ENCODE measurements around the gene PAX7.
"Not testable (repeated sequence)": the region's sequence is repeated elsewhere in the genome, so short reads cannot be mapped to it uniquely, and the experiment has no call there.

Gene PAX7

GRCh38 chr1:18687273-18687672 is 56.6 kb downstream of the PAX7 start:
- Histone ChIP-seq H4K20me1 (ENCODE audit: insufficient read depth, low read length) (no peaks in the 10 kb centered on the region), H3K9me3 (ENCODE audit: low read length) (no peaks in the 10 kb centered on the region), H3K27ac (ENCODE audit: low read depth, low read length, poor library complexity, severe bottlenecking) (no peak overlapping the region), H3K4me2 (ENCODE audit: low read length) (no peak overlapping the region), H3K36me3 (ENCODE audit: insufficient read depth, low read length) (no peaks in the 10 kb centered on the region), H2AFZ (ENCODE audit: low read length) (no peak overlapping the region), H3F3A (ENCODE audit: insufficient read depth, low read length) (no peaks in the 10 kb centered on the region), H3K4me3 (ENCODE audit: low read depth, low read length, poor library complexity, severe bottlenecking) (no peak overlapping the region), H3K9me2 (ENCODE audit: low read depth, low read length) (no peaks in the 10 kb centered on the region), H3K27me3 (ENCODE audit: insufficient read depth, low read length) (0 out of 2 replicates have a peak, but pooled peaks cover 5% of the 10 kb centered on the region), H3K4me1 (ENCODE audit: insufficient read depth, low read length, severe bottlenecking) (no peaks in the 10 kb centered on the region), H3K79me2 (ENCODE audit: insufficient read depth, low read length) (no peaks in the 10 kb centered on the region), H3K9ac (ENCODE audit: low read length) (no peak overlapping the region)
- TF ChIP-seq EZH2 (IDR thresholded peaks at IDR 0.05; ENCODE audit: borderline replicate concordance, low read length) = no peak
- TF ChIP-seq, protein P1, sequence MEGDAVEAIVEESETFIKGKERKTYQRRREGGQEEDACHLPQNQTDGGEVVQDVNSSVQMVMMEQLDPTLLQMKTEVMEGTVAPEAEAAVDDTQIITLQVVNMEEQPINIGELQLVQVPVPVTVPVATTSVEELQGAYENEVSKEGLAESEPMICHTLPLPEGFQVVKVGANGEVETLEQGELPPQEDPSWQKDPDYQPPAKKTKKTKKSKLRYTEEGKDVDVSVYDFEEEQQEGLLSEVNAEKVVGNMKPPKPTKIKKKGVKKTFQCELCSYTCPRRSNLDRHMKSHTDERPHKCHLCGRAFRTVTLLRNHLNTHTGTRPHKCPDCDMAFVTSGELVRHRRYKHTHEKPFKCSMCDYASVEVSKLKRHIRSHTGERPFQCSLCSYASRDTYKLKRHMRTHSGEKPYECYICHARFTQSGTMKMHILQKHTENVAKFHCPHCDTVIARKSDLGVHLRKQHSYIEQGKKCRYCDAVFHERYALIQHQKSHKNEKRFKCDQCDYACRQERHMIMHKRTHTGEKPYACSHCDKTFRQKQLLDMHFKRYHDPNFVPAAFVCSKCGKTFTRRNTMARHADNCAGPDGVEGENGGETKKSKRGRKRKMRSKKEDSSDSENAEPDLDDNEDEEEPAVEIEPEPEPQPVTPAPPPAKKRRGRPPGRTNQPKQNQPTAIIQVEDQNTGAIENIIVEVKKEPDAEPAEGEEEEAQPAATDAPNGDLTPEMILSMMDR (IDR thresholded peaks at IDR 0.05; ENCODE audit: low read length) = no peak

DNA sequence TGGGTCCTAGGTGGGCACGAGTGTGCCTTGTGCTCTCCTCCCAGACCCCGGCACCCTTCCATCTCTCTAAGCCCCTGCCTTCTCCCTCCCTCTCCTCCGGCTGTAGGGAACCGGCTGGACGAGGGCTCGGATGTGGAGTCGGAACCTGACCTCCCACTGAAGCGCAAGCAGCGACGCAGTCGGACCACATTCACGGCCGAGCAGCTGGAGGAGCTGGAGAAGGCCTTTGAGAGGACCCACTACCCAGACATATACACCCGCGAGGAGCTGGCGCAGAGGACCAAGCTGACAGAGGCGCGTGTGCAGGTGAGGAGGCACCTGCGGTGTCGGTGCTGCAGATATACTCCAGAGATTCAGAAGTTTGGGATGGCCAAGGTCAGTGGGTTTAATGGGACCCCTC is 61.0 kb downstream of the PAX7 start:
- no peaks in the 10 kb centered on the region for H4K20me1 ChIP-seq (ENCODE audit: insufficient read depth, low read length)

GRCh38 chr1:18693256-18694098 is 62.8 kb downstream of the PAX7 start:
- Histone ChIP-seq H3K36me3 (ENCODE audit: insufficient read depth, low read length) (no peaks in the 10 kb centered on the region), H3F3A (ENCODE audit: insufficient read depth, low read length) (no peaks in the 10 kb centered on the region), H3K27ac (ENCODE audit: low read depth, low read length, poor library complexity, severe bottlenecking) (no peak overlapping the region), H3K4me2 (ENCODE audit: low read length) (no peak overlapping the region), H3K9me3 (ENCODE audit: low read length) (no peaks in the 10 kb centered on the region), H3K4me1 (ENCODE audit: insufficient read depth, low read length, severe bottlenecking) (no peaks in the 10 kb centered on the region), H3K9ac (ENCODE audit: low read length) (no peak overlapping the region), H4K20me1 (ENCODE audit: insufficient read depth, low read length) (no peaks in the 10 kb centered on the region), H3K27me3 (ENCODE audit: insufficient read depth, low read length) (no peaks in the 10 kb centered on the region), H3K79me2 (ENCODE audit: insufficient read depth, low read length) (no peaks in the 10 kb centered on the region), H3K9me2 (ENCODE audit: low read depth, low read length) (no peaks in the 10 kb centered on the region), H3K4me3 (ENCODE audit: low read depth, low read length, poor library complexity, severe bottlenecking) (no peak overlapping the region), H2AFZ (ENCODE audit: low read length) (no peak overlapping the region)
- TF ChIP-seq, protein P1 (IDR thresholded peaks at IDR 0.05; ENCODE audit: low read length) = no peak
- TF ChIP-seq EZH2 (IDR thresholded peaks at IDR 0.05; ENCODE audit: borderline replicate concordance, low read length) = no peak

More for the DNA sequence above, 61.0 kb downstream of the PAX7 start:
- Histone ChIP-seq H3K4me2 (ENCODE audit: low read length) (no peak overlapping the region), H3F3A (ENCODE audit: insufficient read depth, low read length) (no peaks in the 10 kb centered on the region), H3K4me3 (ENCODE audit: low read depth, low read length, poor library complexity, severe bottlenecking) (no peak overlapping the region), H2AFZ (ENCODE audit: low read length) (no peak overlapping the region), H3K79me2 (ENCODE audit: insufficient read depth, low read length) (no peaks in the 10 kb centered on the region), H3K9ac (ENCODE audit: low read length) (no peak overlapping the region), H3K27ac (ENCODE audit: low read depth, low read length, poor library complexity, severe bottlenecking) (no peak overlapping the region), H3K9me2 (ENCODE audit: low read depth, low read length) (no peaks in the 10 kb centered on the region), H3K27me3 (ENCODE audit: insufficient read depth, low read length) (no peaks in the 10 kb centered on the region), H3K36me3 (ENCODE audit: insufficient read depth, low read length) (no peaks in the 10 kb centered on the region), H3K9me3 (ENCODE audit: low read length) (no peaks in the 10 kb centered on the region), H3K4me1 (ENCODE audit: insufficient read depth, low read length, severe bottlenecking) (no peaks in the 10 kb centered on the region)
- TF ChIP-seq, protein P1 (IDR thresholded peaks at IDR 0.05; ENCODE audit: low read length) = no peak
- TF ChIP-seq EZH2 (IDR thresholded peaks at IDR 0.05; ENCODE audit: borderline replicate concordance, low read length) = no peak

DNA sequence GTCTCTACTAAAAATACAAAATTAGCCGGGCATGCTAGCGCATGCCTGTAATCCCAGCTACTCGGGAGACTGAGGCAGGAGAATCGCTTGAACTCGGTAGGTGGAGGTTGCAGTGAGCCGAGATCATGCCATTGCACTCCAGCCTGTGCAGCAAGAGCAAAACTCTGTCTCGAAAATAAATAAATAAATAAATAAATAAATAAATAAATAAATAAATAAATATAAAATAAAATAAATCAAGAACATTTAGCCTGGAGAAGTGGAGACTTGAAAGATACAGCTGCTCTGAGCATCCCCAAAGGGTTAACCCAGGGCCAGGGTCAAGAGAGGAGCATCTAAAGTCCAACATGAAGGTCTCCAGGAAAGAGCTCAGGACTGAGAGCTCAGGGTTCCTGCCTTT is 63.6 kb downstream of the PAX7 start:
- not testable (repeated sequence) for H3K4me2 ChIP-seq (ENCODE audit: low read length); H3K9me3 ChIP-seq (ENCODE audit: low read length); H4K20me1 ChIP-seq (ENCODE audit: insufficient read depth, low read length); H3K4me1 ChIP-seq (ENCODE audit: insufficient read depth, low read length, severe bottlenecking); H2AFZ ChIP-seq (ENCODE audit: low read length); H3K4me3 ChIP-seq (ENCODE audit: low read depth, low read length, poor library complexity, severe bottlenecking); H3K9me2 ChIP-seq (ENCODE audit: low read depth, low read length); H3K79me2 ChIP-seq (ENCODE audit: insufficient read depth, low read length); H3F3A ChIP-seq (ENCODE audit: insufficient read depth, low read length); H3K27ac ChIP-seq (ENCODE audit: low read depth, low read length, poor library complexity, severe bottlenecking); H3K27me3 ChIP-seq (ENCODE audit: insufficient read depth, low read length); H3K36me3 ChIP-seq (ENCODE audit: insufficient read depth, low read length); H3K9ac ChIP-seq (ENCODE audit: low read length)
